Smooth muscle cell (in vitro differentiated cells): ENCODE results near the gene NKIRAS1. TPM values are rescaled to one million over a fixed set of nuclear protein-coding genes. Genes with fewer than 3 reads are reported as not detected.
A peak's percentile ranks its signal among the peaks of the same experiment; 100 is the strongest.
"Not testable (repeated sequence)": the region's sequence is repeated elsewhere in the genome, so short reads cannot be mapped to it uniquely, and the experiment has no call there.

ENCODE experiments used
- DNase-seq: peaks from one replicate; lab custom pipeline; 2025; ENCODE audit not compliant: unreplicated experiment; lab: John Stamatoyannopoulos, UW
- H2AFZ ChIP-seq: fragments of 200-600 bp; sonication (generic); 2 replicates; pipeline ENCODE4 v1.6.0; 2016; ENCODE audit warnings: antibody characterized with exemption, low read depth, mild to moderate bottlenecking
- H3F3A ChIP-seq: fragments of 200-600 bp; sonication (generic); 2 replicates; pipeline ENCODE4 v1.6.0; 2017; ENCODE audit warnings: antibody characterized with exemption, low read depth
- H3K27ac ChIP-seq: fragments of 200-600 bp; sonication (generic); 2 replicates; pipeline ENCODE4 v1.5.1; 2016; ENCODE audit warnings: low read depth, mild to moderate bottlenecking
- H3K27me3 ChIP-seq: fragments of 200-600 bp; sonication (generic); 2 replicates; pipeline ENCODE4 v1.6.1; 2016; ENCODE audit warnings: low read depth, mild to moderate bottlenecking
- H3K36me3 ChIP-seq: fragments of 200-600 bp; sonication (generic); 2 replicates; pipeline ENCODE4 v1.5.1; 2016; ENCODE audit warnings: low read depth
- H3K4me1 ChIP-seq: fragments of 200-600 bp; sonication (generic); 2 replicates; pipeline ENCODE4 v1.5.1; 2016; ENCODE audit warnings: low read depth
- H3K4me2 ChIP-seq: fragments of 200-600 bp; sonication (generic); 2 replicates; pipeline ENCODE4 v1.6.0; 2016; ENCODE audit warnings: mild to moderate bottlenecking
- H3K4me3 ChIP-seq: fragments of 200-600 bp; sonication (generic); 2 replicates; pipeline ENCODE4 v1.5.1; 2016; ENCODE audit warnings: mild to moderate bottlenecking
- H3K79me2 ChIP-seq: fragments of 200-600 bp; sonication (generic); 2 replicates; pipeline ENCODE4 v1.6.0; 2016; ENCODE audit warnings: low read depth, mild to moderate bottlenecking
- H3K9ac ChIP-seq: fragments of 200-600 bp; sonication (generic); 2 replicates; pipeline ENCODE4 v1.6.0; 2016; ENCODE audit warnings: low read depth
- H3K9me3 ChIP-seq: fragments of 200-600 bp; sonication (generic); replicated peaks from 2 replicates; pipeline ENCODE4 v1.5.1; 2016; ENCODE audit warnings: low read depth
- H4K20me1 ChIP-seq: fragments of 200-600 bp; sonication (generic); 2 replicates; pipeline ENCODE4 v1.6.0; 2016; ENCODE audit warnings: low read depth
- CTCF ChIP-seq: fragments of 200-600 bp; sonication (generic); IDR thresholded peaks from 2 replicates; pipeline ENCODE4 v1.5.1; 2017; ENCODE audit warnings: borderline replicate concordance, mild to moderate bottlenecking, antibody characterized with exemption; ENCODE audit not compliant: insufficient read depth, poor library complexity, severe bottlenecking
- WGBS: methylation state at CpG from one replicate; pipeline ENCODE4 v1.1.7; 2016; ENCODE audit warnings: low lambda C conversion rate; 5-methylcytosine and 5-hydroxymethylcytosine counted together
- polyA plus RNA-seq: library from polyadenylated mRNA; unstranded; fragments of >200 nt; fragmentation: Nextera tagmentation; extraction: Ambion mirVana; gene quantifications from 2 replicates; pipeline ENCODE4 v1.2.1, GENCODE V29; 2016
- total RNA-seq: library from RNA; depleted of rRNA; stranded (reverse); fragments of >200 nt; gene quantifications from 2 replicates; pipeline ENCODE4 v1.2.3, GENCODE V29; 2014

Gene NKIRAS1
- total and polyA plus RNA-seq, 2 experiments from 2014 or later, result 15.3 to 17.1 TPM

GRCh38 chr3:23885210-23885609, 31.6 kb downstream of the NKIRAS1 start:
- TF ChIP-seq CTCF, result no peak

GRCh38 chr3:23884481-23884880, 32.3 kb downstream of the NKIRAS1 start:
- Histone ChIP-seq H3K79me2 (peaks cover 37% of the 10 kb centered on the region), H3K4me2 (no peak overlapping the region), H3K4me3 (no peak overlapping the region), H3F3A (peaks cover 5% of the 10 kb centered on the region), H4K20me1 (peaks cover 94% of the 10 kb centered on the region), H3K4me1 (no peaks in the 10 kb centered on the region), H3K27me3 (no peaks in the 10 kb centered on the region), H3K9ac (no peak overlapping the region), H3K36me3 (no peaks in the 10 kb centered on the region), H3K27ac (no peak overlapping the region), H3K9me3 (no peaks in the 10 kb centered on the region), H2AFZ (no peak overlapping the region)
- no peak for DNase-seq
- peak; percentile 7 for TF ChIP-seq CTCF
- 95% methylated on average over 2 of the region's 2 CpGs for WGBS

More at GRCh38 chr3:23885210-23885609, 31.6 kb downstream of the NKIRAS1 start:
- Histone ChIP-seq H3K27ac (no peak overlapping the region), H3K27me3 (no peaks in the 10 kb centered on the region), H2AFZ (no peak overlapping the region), H3K4me3 (no peak overlapping the region), H3K36me3 (no peaks in the 10 kb centered on the region), H3K9ac (no peak overlapping the region), H3F3A (peaks cover 6% of the 10 kb centered on the region), H3K4me2 (no peak overlapping the region), H3K9me3 (no peaks in the 10 kb centered on the region), H3K79me2 (peaks cover 36% of the 10 kb centered on the region), H3K4me1 (no peaks in the 10 kb centered on the region), H4K20me1 (peaks cover 94% of the 10 kb centered on the region)
- DNase-seq, result no peak
- WGBS, result 90% methylated on average over 6 of the region's 6 CpGs

GRCh38 chr3:23882487-23882918, 34.3 kb downstream of the NKIRAS1 start:
- TF ChIP-seq CTCF, result no peak
- Histone ChIP-seq H3K4me1 (no peaks in the 10 kb centered on the region), H3K4me2 (no peak overlapping the region), H3K9ac (no peak overlapping the region), H3K9me3 (no peaks in the 10 kb centered on the region), H2AFZ (no peak overlapping the region), H3K79me2 (peaks cover 46% of the 10 kb centered on the region), H4K20me1 (peaks cover 95% of the 10 kb centered on the region), H3K27ac (no peak overlapping the region), H3K36me3 (no peaks in the 10 kb centered on the region), H3F3A (no peaks in the 10 kb centered on the region), H3K27me3 (no peaks in the 10 kb centered on the region), H3K4me3 (no peak overlapping the region)
- DNase-seq, result no peak
- 98% methylated on average over 28 of the region's 28 CpGs for WGBS

- H3K9ac ChIP-seq, result not testable (repeated sequence)
Observed at GRCh38 chr3:23881993-23882392, 34.8 kb downstream of the NKIRAS1 start.

More at GRCh38 chr3:23881993-23882392, 34.8 kb downstream of the NKIRAS1 start:
- H3K27ac ChIP-seq, H2AFZ ChIP-seq, H3K4me2 ChIP-seq, H3F3A ChIP-seq, H3K27me3 ChIP-seq, H3K36me3 ChIP-seq, DNase-seq, H3K9me3 ChIP-seq, H3K4me1 ChIP-seq, H3K4me3 ChIP-seq: not testable (repeated sequence)
- peaks cover 48% of the 10 kb centered on the region for H3K79me2 ChIP-seq
- WGBS, result 58% methylated on average over 4 of the region's 4 CpGs
- H4K20me1 ChIP-seq, result peaks cover 95% of the 10 kb centered on the region
